Measurements from ENCODE around the gene USP4.

DNA sequence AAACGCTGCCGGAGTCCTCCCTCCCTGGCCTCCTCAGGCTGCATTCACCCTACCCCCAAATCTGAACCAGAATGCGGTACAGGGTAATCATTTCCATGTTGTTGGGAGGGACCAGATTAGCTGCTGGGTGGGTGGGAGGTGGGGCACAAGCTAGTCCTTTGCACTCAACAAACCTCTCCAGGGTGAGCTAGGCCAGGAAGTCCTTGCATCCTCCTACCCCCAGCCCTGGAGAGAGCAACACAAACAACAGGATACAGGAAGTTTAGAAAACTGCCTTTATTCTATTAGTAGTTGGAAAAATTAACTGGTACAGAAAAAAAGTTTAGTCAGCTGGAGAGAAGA lies 19.0 kb upstream of the USP4 start:
- TF ChIP-seq CTCF (CRISPR knock-in tag; IDR thresholded peaks at IDR 0.05) (no peak), KAT8 (CRISPR knock-in tag; IDR thresholded peaks at IDR 0.05) (no peak), SIN3A (IDR thresholded peaks at IDR 0.05; ENCODE audit: borderline replicate concordance, low read depth, low read length) (no peak), JUNB (CRISPR knock-in tag; IDR thresholded peaks at IDR 0.05; ENCODE audit: borderline replicate concordance) (no peak)

Data from HepG2 (cell line).